HG02938 (cell line): ENCODE results near the gene RPS6KA2.

Experiments used
- ATAC-seq: cut with Tn5 transposase; IDR thresholded peaks from one replicate; pipeline ENCODE4 v1.9.1; 2021; ENCODE audit warnings: mild to moderate bottlenecking, moderate library complexity; ENCODE audit not compliant: unreplicated experiment

Gene RPS6KA2

DNA sequence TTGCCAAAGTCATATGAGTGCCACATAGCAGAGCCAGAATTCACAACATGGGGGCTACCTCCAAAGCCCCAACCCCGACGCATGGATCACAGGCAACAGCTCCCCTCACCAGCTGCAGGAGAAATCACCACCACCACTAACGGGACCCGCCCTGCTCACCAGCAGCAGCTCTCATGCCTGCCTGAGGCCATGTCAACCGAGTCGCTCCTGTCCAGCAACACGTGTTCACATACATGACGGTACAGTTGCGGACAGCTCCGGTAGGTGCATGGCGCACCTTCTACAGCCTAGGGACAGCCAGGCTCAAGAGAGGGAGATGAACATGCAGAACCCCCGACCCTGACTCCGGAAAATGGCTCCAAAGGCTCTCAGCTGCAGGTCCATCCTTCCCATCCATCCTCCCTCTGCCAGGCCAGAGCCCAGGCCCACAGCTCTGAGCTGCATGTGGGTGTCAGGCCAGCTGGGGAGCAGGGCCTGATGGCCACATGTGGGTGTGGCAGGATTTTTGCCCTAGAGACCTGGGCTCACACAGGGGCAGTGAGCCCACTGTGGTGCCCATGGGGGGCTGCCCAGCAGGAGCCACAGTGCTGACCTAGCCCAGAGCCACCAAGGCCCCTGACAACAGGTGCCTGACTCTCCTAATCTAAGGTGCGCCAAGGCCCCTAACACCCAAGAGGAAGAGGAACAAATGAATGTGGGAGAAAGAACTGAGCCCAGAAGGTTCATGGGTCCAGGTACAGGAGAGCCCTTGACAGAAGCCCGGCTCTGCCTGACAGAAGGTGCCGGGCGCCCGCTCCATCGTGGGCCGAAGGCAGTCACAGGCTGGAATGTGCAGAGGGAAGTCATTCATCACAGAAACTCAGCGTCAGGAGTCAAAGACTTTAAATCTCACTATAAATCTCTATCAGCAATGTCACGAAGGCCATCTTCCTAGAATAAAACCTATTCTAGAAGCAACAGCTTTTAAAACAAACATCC is 10.5 kb downstream of the RPS6KA2 start:
- no peak for ATAC-seq

GRCh38 chr6:166615059-166615770 is 11.8 kb downstream of the RPS6KA2 start:
- ATAC-seq: no peak

GRCh38 chr6:166614589-166614988 is 12.5 kb downstream of the RPS6KA2 start:
- ATAC-seq: no peak

DNA sequence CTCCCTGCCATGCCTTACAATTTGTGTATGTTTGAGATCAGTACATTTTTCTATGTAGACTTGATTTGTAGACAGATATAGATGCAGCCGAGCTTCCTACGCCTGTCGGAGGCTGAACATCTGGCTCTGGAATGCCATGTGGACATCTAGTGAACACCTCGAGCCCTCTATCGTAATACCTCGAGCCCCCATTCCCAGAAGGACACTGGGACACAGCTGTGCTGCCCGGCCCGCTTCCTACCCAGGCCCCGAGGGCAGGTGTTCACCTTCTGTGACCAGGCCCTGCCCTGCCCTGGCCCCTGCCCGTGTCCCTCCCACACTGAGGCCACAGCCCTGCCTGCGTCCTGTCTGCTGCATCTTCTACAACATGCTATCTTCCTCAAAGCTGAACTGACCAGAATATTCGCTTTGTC is 12.9 kb downstream of the RPS6KA2 start:
- no peak for ATAC-seq

DNA sequence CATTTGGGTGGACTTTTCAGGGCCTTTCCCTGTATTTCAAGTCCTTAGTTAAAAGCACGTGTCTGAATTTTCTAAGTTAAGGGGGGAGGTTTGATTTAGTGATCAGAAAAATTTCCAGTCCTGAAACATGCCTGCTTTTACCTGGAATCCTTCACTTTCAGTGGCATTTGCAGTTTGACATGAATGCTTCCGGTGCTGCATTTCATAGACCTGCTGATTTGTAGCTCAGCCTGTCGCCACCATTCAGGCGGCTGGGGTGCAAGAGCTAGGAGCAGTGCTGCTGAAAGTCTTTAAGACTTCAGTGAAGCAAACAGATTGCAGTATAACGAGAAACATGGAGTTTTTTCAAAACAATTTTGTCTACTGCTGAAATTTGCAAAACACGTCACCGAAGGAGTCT is 14.0 kb downstream of the RPS6KA2 start:
- no peak for ATAC-seq

- no peak for ATAC-seq
Measured at GRCh38 chr6:166612471-166612881, 14.6 kb downstream of the RPS6KA2 start.

DNA sequence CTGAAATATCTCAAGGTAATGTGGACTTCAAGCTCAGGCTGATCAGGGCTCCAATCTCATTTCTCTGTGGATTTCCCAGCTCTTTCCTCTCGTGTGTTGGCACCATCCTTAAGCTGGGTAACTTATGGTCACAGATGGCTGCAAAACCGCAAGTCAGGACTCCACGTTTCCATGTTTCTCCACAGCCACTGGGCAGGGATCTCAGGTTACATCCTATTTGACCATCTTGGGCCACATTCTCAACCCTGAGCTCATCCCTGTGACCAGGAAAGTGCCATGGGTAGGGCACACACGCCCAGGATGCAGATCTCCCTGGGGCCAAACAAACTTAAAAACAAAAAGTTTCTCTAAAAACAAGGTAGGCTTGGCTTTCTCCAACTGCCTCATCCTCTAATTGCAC is 15.4 kb downstream of the RPS6KA2 start:
- no peak for ATAC-seq

DNA sequence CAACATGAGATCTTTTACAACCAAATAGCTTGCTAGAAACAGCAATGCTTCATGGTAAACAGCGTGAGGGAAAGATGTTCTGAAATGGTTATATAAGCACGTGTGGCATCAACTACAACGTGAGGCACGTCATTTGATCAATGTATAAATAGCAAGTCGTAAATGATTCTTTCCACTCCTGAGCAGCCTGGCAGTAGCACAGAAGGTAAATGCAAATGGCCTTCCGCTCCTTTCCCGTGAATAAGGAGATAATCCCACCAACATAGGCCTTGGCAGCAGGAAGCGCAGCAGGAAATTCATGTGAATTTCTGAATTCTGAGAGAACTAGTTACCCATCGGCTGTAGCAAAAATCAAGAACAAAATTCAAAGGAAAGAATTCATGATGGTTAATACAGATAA is 17.0 kb downstream of the RPS6KA2 start:
- ATAC-seq: no peak

GRCh38 chr6:166608774-166609173 is 18.3 kb downstream of the RPS6KA2 start:
- ATAC-seq: no peak

GRCh38 chr6:166605752-166606151 is 21.3 kb downstream of the RPS6KA2 start:
- no peak for ATAC-seq

DNA sequence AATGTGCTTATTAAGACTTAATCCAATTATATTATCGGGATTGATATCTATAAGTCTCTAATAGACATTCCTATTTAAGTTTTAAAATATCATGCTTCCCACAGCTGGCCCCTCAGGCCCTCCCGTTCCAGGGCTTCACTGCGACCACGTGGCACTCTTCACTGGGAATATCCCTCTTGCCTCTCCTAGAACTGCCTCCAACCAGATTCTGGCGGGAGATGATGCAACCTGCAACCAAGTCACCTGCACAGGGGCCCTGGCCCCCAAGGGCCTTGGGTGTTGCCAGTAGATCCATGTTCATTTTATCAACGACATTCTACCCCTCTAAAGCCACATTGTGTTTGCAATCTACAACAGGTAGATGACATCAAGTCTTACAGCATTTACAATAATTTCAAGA is 22.1 kb downstream of the RPS6KA2 start:
- no peak for ATAC-seq

DNA sequence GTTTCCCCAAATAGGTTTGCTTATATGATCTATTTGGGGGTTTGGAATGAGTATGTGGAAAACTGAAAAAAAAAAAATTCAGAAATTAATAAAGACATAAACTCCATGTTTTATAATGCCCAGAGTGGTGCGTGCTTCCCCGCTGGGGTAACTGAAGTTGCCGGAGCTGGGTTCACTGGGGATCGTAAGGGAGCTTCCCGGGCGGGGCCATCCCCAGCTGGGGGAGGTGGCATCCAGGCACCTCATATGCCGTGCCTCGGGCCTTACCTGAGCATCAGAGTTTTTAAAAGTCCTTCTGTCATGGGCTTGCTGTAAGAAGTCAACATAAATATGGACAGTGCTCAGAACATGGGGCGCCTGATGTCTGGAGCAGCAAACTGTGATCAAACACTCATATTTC is 22.7 kb downstream of the RPS6KA2 start:
- ATAC-seq: no peak

GRCh38 chr6:166603043-166603690 is 23.9 kb downstream of the RPS6KA2 start:
- ATAC-seq: no peak

GRCh38 chr6:166601956-166602355 is 25.1 kb downstream of the RPS6KA2 start:
- ATAC-seq: no peak

GRCh38 chr6:166600931-166601330 is 26.1 kb downstream of the RPS6KA2 start:
- no peak for ATAC-seq

DNA sequence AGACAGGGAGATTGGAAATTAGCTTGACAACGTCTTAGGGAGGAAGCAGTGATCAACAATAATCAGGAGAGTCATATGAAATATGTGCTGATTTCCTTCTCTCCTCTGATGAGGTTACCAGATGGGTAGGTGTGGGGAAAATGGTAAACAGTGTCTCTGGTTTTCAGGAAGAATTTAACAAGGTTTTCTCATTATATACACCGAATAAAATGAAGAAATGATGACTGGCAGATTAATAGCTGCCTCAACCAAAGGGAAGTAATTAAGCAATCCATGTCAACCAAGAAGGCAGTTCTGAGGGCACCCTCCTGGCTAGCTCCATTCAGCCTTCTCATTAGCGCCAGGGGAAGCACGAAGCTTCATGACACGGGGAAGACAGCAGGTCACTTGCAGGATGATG is 27.8 kb downstream of the RPS6KA2 start:
- no peak for ATAC-seq

GRCh38 chr6:166598441-166599138 is 28.5 kb downstream of the RPS6KA2 start:
- ATAC-seq: no peak

- ATAC-seq: no peak
Measured at GRCh38 chr6:166597711-166598440, 29.2 kb downstream of the RPS6KA2 start.

GRCh38 chr6:166596776-166597507 is 30.1 kb downstream of the RPS6KA2 start:
- ATAC-seq: no peak

DNA sequence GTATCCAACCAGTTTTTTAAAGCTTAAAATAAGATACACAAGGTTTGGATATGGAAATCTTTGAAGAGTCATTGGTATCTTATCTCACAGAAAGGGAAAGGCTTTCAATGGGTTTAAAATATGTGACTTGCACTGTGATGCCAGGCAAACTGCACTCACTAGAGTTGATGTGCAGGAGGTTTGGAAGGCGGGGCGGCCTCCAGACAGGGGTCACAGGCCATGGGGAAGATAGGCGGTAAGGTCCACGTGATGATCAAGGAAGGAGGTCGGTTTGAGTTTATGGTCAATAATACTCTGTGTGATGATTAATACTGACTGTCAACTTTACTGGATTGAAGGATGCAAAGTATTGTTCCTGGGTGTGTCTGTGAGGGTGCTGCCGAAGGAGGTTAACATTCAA is 31.1 kb downstream of the RPS6KA2 start:
- ATAC-seq: no peak
